Neuron (in vitro differentiated cells): ENCODE results near the gene TTC39A.
"Not testable (repeated sequence)": the region's sequence is repeated elsewhere in the genome, so short reads cannot be mapped to it uniquely, and the experiment has no call there.

Experiments used
- H2AFZ ChIP-seq: one replicate; pipeline ENCODE4 v1.6.1; 2013; ENCODE audit warnings: low read depth, mild to moderate bottlenecking, inconsistent platforms, low read length, moderate library complexity
- H3K27me3 ChIP-seq: one replicate; pipeline ENCODE4 v1.6.1; 2013; ENCODE audit warnings: low read length; ENCODE audit not compliant: insufficient read depth
- H3K36me3 ChIP-seq: one replicate; pipeline ENCODE4 v1.6.1; 2013; ENCODE audit warnings: low read length; ENCODE audit not compliant: insufficient read depth
- H3K4me1 ChIP-seq: one replicate; pipeline ENCODE4 v1.6.1; 2013; ENCODE audit warnings: low read length; ENCODE audit not compliant: insufficient read depth
- H3K4me3 ChIP-seq: 2 replicates; pipeline ENCODE4 v1.5.1; 2013; ENCODE audit warnings: mild to moderate bottlenecking, low read length, moderate library complexity
- H3K9me3 ChIP-seq: one replicate; pipeline ENCODE4 v1.6.1; 2013; ENCODE audit warnings: low read length

The TTC39A gene

GRCh38 chr1:51276286-51276685, 54.1 kb downstream of the TTC39A start:
- Histone ChIP-seq H3K4me3 (no peak overlapping the region), H2AFZ (no peak overlapping the region), H3K4me1 (no peaks in the 10 kb centered on the region), H3K36me3 (peaks cover 11% of the 10 kb centered on the region), H3K9me3 (no peaks in the 10 kb centered on the region), H3K27me3 (no peaks in the 10 kb centered on the region)

DNA sequence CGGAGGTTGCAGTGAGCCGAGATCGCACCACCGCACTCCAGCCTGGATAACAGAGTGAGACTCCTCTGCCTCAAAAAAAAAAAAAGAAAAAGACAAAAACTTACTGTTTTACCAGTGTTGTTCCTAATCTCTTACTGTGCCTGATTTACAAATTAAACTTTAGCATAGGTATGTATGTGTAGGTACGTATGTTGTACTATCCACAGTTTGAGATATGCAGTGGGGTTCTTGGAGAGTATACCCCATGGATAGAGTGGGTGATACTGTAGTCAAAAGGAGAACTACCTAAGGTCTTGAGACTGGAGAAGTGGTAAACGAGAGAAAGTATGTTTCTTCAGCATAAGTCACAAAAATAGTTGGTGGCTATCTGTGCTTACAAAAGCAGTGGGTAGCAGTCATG, 55.7 kb downstream of the TTC39A start:
- Histone ChIP-seq H3K4me1 (no peaks in the 10 kb centered on the region), H3K27me3 (no peaks in the 10 kb centered on the region), H3K4me3 (no peak overlapping the region), H2AFZ (no peak overlapping the region), H3K9me3 (no peaks in the 10 kb centered on the region), H3K36me3 (peaks cover 24% of the 10 kb centered on the region)

GRCh38 chr1:51272916-51273315, 57.4 kb downstream of the TTC39A start:
- Histone ChIP-seq H3K4me1 (no peaks in the 10 kb centered on the region), H3K27me3 (no peaks in the 10 kb centered on the region), H3K9me3 (no peaks in the 10 kb centered on the region), H2AFZ (no peak overlapping the region), H3K36me3 (peaks cover 24% of the 10 kb centered on the region), H3K4me3 (no peak overlapping the region)

GRCh38 chr1:51270751-51271150, 59.6 kb downstream of the TTC39A start:
- H3K4me1 ChIP-seq, result no peaks in the 10 kb centered on the region

GRCh38 chr1:51268634-51269033, 61.7 kb downstream of the TTC39A start:
- H2AFZ ChIP-seq, result no peak overlapping the region
- H3K4me3 ChIP-seq, result no peak overlapping the region
- peaks cover 24% of the 10 kb centered on the region for H3K36me3 ChIP-seq
- no peaks in the 10 kb centered on the region for H3K27me3 ChIP-seq
- no peaks in the 10 kb centered on the region for H3K9me3 ChIP-seq
- peaks cover 4% of the 10 kb centered on the region for H3K4me1 ChIP-seq

More at GRCh38 chr1:51270751-51271150, 59.6 kb downstream of the TTC39A start:
- Histone ChIP-seq H3K9me3 (no peaks in the 10 kb centered on the region), H3K27me3 (no peaks in the 10 kb centered on the region), H3K36me3 (peaks cover 24% of the 10 kb centered on the region), H2AFZ (no peak overlapping the region), H3K4me3 (no peak overlapping the region)

- H3K27me3 ChIP-seq, result no peaks in the 10 kb centered on the region
- no peak overlapping the region for H2AFZ ChIP-seq
- peaks cover 4% of the 10 kb centered on the region for H3K4me1 ChIP-seq
- H3K36me3 ChIP-seq, result peaks cover 18% of the 10 kb centered on the region
- no peaks in the 10 kb centered on the region for H3K9me3 ChIP-seq
- H3K4me3 ChIP-seq, result no peak overlapping the region
Observed at GRCh38 chr1:51266791-51267190, 63.6 kb downstream of the TTC39A start.

DNA sequence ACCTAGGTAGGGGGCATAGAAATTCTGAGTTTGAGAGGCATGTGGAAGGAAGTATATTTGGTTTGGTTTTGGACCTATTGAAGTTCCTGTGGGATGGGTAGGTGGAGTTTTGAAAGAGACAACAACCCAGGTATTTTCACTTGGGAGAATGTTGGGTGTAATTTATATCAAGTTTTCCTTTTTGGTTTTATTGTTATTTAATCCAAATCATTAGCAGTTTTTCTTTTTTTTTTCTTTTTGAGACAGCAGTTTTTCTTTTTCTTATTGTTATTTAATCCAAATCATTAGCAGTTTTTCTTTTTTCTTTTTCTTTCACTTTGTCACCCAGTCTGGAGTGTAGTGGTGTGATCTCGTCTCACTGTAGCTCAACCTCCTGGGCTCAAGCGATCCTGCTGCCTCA, 64.2 kb downstream of the TTC39A start:
- Histone ChIP-seq H3K4me1 (peaks cover 10% of the 10 kb centered on the region), H3K36me3 (peaks cover 12% of the 10 kb centered on the region), H3K4me3 (no peak overlapping the region)

GRCh38 chr1:51265618-51266017, 64.7 kb downstream of the TTC39A start:
- Histone ChIP-seq H3K9me3 (no peaks in the 10 kb centered on the region), H3K27me3 (no peaks in the 10 kb centered on the region), H3K36me3 (peaks cover 6% of the 10 kb centered on the region), H3K4me1 (peaks cover 15% of the 10 kb centered on the region), H2AFZ (no peak overlapping the region), H3K4me3 (no peak overlapping the region)

More for the DNA sequence above, 64.2 kb downstream of the TTC39A start:
- Histone ChIP-seq H3K27me3 (no peaks in the 10 kb centered on the region), H3K9me3 (no peaks in the 10 kb centered on the region), H2AFZ (no peak overlapping the region)

GRCh38 chr1:51264451-51264850, 65.9 kb downstream of the TTC39A start:
- peaks cover 27% of the 10 kb centered on the region for H3K4me1 ChIP-seq
- no peaks in the 10 kb centered on the region for H3K27me3 ChIP-seq
- H3K4me3 ChIP-seq, result no peak overlapping the region
- H3K36me3 ChIP-seq, result no peaks in the 10 kb centered on the region
- no peaks in the 10 kb centered on the region for H3K9me3 ChIP-seq
- H2AFZ ChIP-seq, result no peak overlapping the region

DNA sequence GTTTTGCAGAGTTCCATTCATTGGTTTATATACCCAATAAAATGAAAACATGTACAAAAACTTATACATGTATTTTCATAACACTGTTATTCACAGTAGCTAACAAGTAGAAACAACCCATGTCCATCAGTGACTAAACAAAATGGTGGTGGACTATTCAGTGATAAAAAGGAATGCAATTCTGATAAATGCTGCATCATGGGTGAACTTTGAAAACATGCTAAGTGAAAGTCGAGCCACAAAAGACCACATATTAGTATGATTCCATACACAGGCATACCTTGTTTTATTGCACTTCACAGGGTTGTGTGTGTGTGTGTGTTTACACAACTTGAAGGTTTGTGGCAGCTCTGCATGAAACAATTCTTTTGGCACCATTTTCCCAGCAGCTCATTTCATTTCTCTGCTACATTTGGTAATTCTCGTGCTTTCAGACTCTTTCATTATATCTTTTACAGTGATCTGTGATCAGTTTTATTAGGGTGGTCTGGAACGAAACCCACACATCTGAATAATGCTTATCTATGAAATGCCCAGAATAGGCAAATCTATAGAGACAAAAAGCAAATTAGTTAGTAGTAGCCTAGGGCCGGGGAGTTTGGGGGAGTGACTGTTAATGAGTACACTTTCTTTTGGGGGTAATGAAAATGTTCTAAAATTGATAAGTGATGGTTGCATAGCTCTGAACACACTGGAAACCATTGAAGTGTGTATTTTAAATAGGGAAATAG, 67.0 kb downstream of the TTC39A start:
- H3K27me3 ChIP-seq, result no peaks in the 10 kb centered on the region
- peaks cover 35% of the 10 kb centered on the region for H3K4me1 ChIP-seq
- no peak overlapping the region for H2AFZ ChIP-seq
- H3K9me3 ChIP-seq, result no peaks in the 10 kb centered on the region
- H3K36me3 ChIP-seq, result no peaks in the 10 kb centered on the region
- no peak overlapping the region for H3K4me3 ChIP-seq

GRCh38 chr1:51255331-51255730, 75.0 kb downstream of the TTC39A start:
- no peak overlapping the region for H2AFZ ChIP-seq
- H3K9me3 ChIP-seq, result no peaks in the 10 kb centered on the region
- H3K27me3 ChIP-seq, result no peaks in the 10 kb centered on the region
- peaks cover 2% of the 10 kb centered on the region for H3K36me3 ChIP-seq
- peaks cover 20% of the 10 kb centered on the region for H3K4me1 ChIP-seq
- no peak overlapping the region for H3K4me3 ChIP-seq

GRCh38 chr1:51253691-51254090, 76.7 kb downstream of the TTC39A start:
- no peak overlapping the region for H2AFZ ChIP-seq
- no peak overlapping the region for H3K4me3 ChIP-seq
- H3K36me3 ChIP-seq, result peaks cover 2% of the 10 kb centered on the region
- H3K27me3 ChIP-seq, result no peaks in the 10 kb centered on the region
- no peaks in the 10 kb centered on the region for H3K9me3 ChIP-seq
- peaks cover 4% of the 10 kb centered on the region for H3K4me1 ChIP-seq

GRCh38 chr1:51252366-51252765, 78.0 kb downstream of the TTC39A start:
- Histone ChIP-seq H3K4me1 (peaks cover 1% of the 10 kb centered on the region), H3K4me3 (no peak overlapping the region), H2AFZ (no peak overlapping the region), H3K9me3 (no peaks in the 10 kb centered on the region), H3K36me3 (peaks cover 2% of the 10 kb centered on the region), H3K27me3 (no peaks in the 10 kb centered on the region)

DNA sequence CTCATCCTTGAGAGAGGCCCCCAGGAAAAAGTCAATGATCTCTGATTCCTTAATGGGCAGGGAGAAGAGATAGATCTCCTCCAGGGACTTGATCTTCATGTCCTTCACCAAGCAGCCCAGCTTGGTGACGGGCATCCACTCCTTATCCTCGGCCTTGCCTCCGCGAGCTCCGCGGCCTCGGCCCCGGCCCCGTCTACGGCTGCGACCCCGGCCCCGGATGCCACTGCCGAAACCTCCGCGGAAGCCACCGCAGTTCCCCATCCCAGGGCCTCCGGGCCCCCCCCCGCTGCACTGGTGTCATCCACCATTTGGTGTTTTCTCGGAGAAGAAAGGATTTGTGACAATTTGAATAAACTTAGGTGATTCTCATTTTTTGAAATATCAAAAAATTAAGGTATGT, 79.2 kb downstream of the TTC39A start:
- not testable (repeated sequence) for H3K9me3 ChIP-seq, H2AFZ ChIP-seq, H3K4me3 ChIP-seq, H3K4me1 ChIP-seq, H3K36me3 ChIP-seq, H3K27me3 ChIP-seq
